Tibial nerve (tissue), 4 donors: Measurements from ENCODE around the gene RPL28.

ENCODE experiments used
- CTCF ChIP-seq, 5 experiments: fragments of 200-600 bp in 3 of 5; fragments of 450-650 bp in 2 of 5; sonication (generic) in 3 of 5; IDR thresholded peaks; one replicate each; pipeline ENCODE4 v1.5.1; 2016 to 2019; ENCODE audit warnings: antibody characterized with exemption in 5 of 5, mild to moderate bottlenecking in 3 of 5, moderate library complexity in 2 of 5
- EP300 ChIP-seq, 2 donors: sonication (generic); formaldehyde crosslinking; IDR thresholded peaks; one replicate each; pipeline ENCODE4 v1.6.1; 2017; ENCODE audit warnings: antibody characterized with exemption in 2 of 2, mild to moderate bottlenecking in 1 of 2

- TF ChIP-seq CTCF (IDR thresholded peaks at IDR 0.05) (no peak), EP300 (IDR thresholded peaks at IDR 0.05) (no peak)
Measured at GRCh38 chr19:55341595-55342531, 43.9 kb upstream of the RPL28 start.
